ENCODE results near the gene SPR.

GRCh38 chr2:72920318-72921087, 33.3 kb downstream of the SPR start:
- TF ChIP-seq SPI1 (IDR thresholded peaks at IDR 0.05; ENCODE audit: borderline replicate concordance, low read depth) (no peak), CTCF (IDR thresholded peaks at IDR 0.05; ENCODE audit: insufficient read depth, low read length) (no peak)

All from HL-60 (cell line).